Activated CD4-positive, alpha-beta T cell treated with anti-CD3 and anti-CD28 coated beads, Interleukin-2, amount 50 U/mL, for 4 hours (primary cell): ENCODE measurements around the gene DOLPP1.
"Not testable (repeated sequence)": the region's sequence is repeated elsewhere in the genome, so short reads cannot be mapped to it uniquely, and the experiment has no call there.

ENCODE experiments used
- DNase-seq, 2 experiments: peaks; one replicate each; pipeline ENCODE4 v3.0.0-alpha.2; 2020

Gene DOLPP1

GRCh38 chr9:129095170-129095667, 14.3 kb downstream of the DOLPP1 start:
- DNase-seq, result no peak

GRCh38 chr9:129095908-129096307, 15.0 kb downstream of the DOLPP1 start:
- no peak for DNase-seq

DNA sequence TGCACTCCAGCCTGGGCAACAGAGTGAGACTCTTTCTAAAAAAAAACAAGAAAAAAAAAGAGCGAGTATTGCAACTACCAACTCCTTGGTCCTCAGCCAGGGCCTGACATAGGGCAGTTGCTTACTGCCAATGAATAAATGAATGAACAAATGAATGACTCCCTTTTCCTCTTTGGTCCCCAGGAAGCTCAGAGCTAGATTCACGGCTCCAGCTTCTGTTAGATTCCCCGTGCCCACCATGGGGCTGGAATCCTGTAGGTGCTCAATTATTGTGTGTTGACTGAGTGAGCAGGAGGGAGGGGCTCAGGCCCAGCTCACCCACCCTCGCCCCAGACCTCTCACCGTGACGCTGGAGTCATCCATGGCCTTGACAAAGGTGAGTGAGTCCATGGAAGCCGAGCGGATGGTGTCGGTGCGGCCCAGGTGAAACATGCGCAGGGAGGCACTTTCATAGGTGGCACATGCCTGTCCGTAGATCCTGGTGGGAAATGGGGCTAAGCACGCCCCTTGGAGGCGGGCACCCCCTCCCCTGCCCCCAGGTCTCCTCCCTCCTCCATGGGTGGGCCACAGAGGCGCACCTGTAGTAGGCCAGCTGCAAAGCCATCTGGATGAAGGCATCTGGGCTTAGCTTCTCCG, 16.9 kb downstream of the DOLPP1 start:
- DNase-seq, result no peak

DNA sequence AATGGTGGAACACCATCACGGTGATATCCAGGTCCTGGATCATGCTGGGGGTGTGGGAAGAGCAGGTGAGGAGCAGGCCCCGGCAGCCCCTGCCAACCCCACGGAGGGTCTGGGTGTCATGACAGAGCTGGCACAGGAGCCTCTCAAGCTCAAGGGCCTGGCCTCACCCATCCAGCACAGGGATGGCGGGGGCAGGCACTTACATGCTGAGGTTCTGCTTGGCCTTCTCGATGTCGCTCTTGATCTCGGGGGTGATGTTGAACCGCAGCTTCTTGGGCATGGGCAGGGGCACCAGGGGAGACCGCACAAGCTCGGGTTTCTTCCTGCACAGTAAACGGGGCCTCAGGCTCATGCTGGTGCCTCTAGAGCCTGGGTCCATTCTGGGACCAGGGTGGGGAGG, 17.4 kb downstream of the DOLPP1 start:
- no peak for DNase-seq

- no peak for DNase-seq
Measured at GRCh38 chr9:129100383-129101169, 19.7 kb downstream of the DOLPP1 start.

DNA sequence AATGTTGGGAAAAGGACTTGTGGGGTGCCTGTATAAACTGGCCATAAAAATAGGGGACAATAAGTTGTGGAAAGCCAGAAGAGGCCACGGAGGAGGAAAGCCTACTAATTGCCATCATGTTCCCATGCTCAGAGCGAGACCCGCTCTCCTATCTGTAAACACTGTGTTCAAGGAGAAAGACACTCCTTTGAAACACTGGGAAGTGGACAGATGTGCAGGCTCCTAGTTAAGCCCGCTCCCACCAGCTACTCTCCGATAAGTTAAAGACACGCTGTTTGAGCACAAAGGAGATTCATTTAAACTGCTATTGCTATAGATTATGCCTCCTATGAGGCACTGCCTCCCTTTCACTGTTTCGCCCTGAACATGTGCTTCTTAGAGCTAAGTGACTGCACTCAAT, 20.4 kb downstream of the DOLPP1 start:
- DNase-seq, result no peak

DNA sequence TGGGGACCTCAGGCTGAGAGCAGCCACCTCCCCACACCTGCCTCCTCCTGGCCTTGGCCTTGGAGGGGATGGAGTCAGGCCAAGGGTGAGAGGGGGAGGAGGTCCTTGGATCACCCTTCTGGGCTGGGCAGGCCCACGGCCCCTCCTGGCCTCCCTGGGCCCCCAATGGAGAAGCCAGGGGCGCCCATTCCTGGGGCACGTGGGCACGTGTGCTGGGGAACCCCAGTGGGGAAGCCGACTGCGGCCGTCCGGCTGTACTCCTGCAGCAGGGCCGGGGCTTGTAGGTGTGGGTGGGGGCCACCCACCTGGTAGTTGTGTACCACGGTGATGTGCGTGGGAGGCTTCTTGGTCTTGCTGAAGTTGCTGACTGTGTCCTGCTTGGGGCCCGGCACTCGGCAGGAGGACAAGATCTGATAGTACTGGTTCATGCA, 21.2 kb downstream of the DOLPP1 start:
- DNase-seq, result no peak

- DNase-seq, result no peak
Measured at GRCh38 chr9:129102791-129103594, 22.1 kb downstream of the DOLPP1 start.

- DNase-seq, result no peak
Measured at GRCh38 chr9:129103595-129103965, 22.7 kb downstream of the DOLPP1 start.

DNA sequence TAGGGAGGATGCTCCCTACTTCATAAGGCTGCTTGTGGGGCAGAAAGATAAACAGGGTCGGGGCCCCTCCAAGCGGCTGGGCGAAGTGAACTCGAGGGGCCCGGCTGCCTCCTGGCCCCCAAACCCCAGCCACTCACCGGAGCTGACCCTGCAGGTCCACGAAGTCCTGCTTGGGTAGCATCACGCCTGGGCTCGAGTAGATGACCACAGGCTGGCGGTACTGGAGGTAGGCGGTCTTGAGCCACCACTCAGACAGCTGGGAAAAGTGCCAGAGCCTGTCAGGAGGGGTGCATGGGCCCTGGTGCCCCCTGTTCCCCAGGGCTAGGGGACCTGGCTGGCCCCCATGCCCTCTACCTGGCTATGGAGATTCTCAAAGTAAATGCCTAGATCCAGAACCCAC, 23.1 kb downstream of the DOLPP1 start:
- no peak for DNase-seq

- DNase-seq, result no peak
Measured at GRCh38 chr9:129105857-129106694, 25.2 kb downstream of the DOLPP1 start.

- no peak for DNase-seq
Measured at GRCh38 chr9:129107651-129108050, 26.7 kb downstream of the DOLPP1 start.

DNA sequence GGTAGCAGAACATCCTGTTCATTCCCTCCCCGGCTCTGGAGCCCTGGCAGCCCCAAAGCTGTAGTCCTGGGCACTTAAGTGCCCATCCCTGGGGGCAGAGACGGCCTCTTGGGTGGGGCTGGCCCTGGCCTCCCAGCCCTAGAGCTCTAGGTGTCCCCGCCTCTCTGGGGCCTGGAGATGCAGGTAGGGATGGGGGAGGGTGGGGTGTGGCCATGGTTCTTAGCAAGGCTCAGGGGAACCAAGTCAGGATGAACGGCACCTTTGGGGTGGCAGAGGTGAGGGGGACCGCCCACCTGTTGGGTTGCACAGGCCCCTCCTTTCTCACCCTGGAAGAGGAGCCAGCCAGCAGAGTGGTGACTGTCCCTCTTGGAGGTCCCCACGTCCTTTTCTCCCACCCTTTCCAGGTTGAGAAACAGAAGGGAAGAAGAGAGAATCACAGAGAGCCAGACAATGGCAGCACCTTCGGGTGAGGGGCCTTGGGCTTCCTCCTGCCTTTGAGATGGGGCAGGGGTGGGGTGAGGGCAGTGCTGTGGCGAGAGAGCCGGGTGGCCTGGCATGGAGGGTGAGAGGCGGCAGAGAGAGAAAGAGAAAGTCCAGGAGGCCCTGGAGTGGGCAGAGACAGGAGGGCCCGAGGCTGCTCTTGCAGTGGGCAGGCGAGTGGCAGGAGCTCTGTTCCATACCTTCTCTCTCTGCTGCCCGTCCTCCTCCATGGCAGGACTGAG, 27.3 kb downstream of the DOLPP1 start:
- DNase-seq, result no peak

DNA sequence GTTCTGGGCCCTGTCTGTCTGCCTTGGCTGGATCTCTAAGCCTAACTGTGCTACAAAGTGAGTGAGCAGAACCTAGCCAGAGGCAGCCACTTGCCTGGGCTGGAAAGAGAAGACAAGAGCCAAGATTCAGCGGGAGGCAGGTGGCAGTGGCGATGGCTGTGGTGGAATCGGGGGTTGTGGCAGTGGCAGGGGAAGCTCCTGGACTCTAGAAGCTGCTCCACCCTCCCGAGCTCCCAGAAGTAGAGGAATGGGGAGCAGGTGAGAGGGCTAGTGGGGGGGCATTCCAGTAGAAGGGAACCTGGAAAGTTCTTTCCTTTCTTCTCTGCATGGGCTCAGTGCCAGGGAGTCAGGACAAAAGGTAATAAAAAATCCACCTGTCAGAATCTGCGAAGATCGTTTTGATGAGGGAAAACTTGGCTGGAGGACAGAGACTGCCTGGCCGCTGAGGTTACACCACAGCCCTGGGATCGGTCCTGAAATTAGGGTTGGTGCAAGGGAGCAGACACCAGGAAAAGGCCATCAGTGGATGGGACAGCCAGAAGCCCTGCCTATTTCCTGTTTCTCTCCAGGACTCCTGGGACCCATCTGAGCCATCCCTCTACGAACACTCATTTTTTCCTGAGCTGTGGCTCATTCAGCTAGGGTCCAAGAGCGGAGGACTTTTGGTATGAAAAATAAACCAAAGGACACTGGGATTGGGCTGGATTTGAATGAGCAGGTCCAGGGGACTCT, 28.1 kb downstream of the DOLPP1 start:
- no peak for DNase-seq

- peak in 1 of 2 experiments; percentile 9 for DNase-seq
Measured at GRCh38 chr9:129109537-129109903, 28.6 kb downstream of the DOLPP1 start.

GRCh38 chr9:129109952-129110739, 29.2 kb downstream of the DOLPP1 start:
- DNase-seq, result no peak

DNA sequence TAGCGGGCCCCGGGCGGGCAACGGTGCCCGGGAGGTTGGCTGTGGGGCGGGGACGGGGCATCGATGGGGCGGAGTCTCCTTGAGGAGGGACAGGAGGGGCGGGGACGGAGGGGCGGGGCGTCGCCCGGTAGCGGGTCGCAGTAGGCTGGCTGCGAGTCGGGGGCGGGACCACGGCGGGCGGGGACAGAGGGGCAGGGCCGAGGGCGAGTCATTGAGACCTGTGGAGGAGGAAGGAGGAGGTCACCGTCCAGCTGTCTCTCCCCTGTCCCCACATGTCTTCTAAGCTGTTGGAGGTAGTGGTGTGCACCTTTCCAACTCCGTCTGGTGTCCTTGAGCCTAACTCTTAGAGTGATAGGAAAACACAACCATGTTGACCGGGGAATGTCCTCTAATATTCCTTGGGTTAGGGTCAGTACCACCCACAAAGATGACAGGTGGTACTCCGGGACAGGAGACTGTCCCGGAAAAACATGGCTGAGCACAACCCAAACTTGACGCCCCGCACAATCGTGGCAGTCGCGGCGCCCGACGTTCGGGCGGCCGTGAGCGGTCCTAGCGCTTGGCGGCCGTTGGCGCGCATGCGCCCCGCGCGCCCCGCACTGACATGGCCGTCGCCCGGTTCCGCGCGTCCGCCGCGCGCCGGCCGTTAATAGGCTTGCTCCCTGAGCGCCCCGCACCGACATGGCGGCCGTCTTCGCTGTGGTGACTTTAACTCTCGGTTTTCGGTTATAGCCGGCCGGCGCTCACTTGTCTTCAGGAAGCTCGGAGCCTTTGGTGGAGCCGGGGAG, 30.0 kb downstream of the DOLPP1 start, which contains the start of the genes CRAT and PTPA:
TSS of gene CRAT (minus strand) at position 54 of the 788 bp plus-strand sequence. CDS start 284 bp downstream, outside the sequence.
TSS of gene PTPA (plus strand) at position 676 of the 788 bp plus-strand sequence. CDS start 186 bp downstream, outside the sequence.
- DNase-seq, result peak; percentile 95 to 96

DNA sequence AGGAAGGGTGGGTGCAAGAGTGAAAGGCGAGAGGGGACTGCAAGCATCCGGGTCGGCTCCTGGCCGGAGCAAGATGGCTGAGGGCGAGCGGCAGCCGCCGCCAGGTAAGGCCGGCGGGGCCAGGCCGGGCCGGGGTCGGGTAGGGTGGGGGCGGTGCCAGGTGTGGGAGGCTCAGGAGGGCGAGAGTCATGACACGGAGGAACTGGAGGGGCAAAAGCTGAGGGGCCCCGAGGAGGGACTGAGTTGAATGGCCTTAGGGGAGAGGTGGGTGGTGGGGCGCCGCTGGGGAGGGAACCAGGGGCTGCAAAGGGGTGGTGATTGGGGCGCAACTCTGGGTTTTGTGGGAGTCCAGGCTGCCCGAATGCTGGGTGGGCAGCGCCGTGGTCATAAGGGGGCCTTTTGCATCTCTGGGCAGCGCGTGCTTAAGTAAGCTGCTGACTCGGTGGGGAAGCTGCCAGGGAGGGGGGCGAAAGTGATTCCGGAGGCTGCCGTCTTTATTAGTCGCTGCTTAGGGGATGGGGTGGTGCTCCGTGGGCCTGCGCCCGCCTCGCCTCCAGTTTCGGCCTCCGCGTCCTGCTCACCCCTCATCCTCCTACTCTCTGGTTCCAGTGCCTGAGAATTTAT, 30.7 kb downstream of the DOLPP1 start:
- peak in 1 of 2 experiments; percentile 13 for DNase-seq

DNA sequence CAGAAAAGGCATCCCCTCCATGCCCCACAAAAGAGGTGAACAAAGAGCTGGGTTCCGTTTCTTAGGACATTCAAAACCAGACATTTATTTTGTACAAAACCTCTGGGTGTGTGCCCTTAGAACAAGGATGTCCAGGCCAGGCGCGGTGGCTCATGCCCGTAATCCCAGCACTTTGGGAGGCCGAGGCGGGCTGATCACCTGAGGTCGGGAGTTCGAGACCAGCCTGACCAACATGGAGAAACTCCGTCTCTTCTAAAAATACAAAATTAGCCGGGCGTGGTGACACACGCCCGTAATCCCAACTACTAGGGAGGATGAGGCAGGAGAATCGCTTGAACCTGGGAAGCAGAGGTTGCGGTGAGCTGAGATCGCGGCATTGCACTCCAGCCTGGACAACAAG, 31.6 kb downstream of the DOLPP1 start:
- DNase-seq, result not testable (repeated sequence)
